Caco-2 (cell line): ENCODE results near the gene GEMIN4. TPM values are rescaled to one million over a fixed set of nuclear protein-coding genes. Genes with fewer than 3 reads are reported as not detected.

Source experiments
- BruUV-seq: library from RNA; stranded (reverse); fragments of 400-500 nt; replicated peaks from 2 replicates; lab custom pipeline; 2021; lab: Mats Ljungman, UMichigan
- CTCF ChIA-PET: fragments of 300-600 bp; sonication (Branson Sonifier 250); formaldehyde crosslinking; loops from one replicate; lab custom pipeline; 2022; ENCODE audit warnings: antibody characterized with exemption; lab: Charles Lee
- POLR2A ChIA-PET: fragments of 300-600 bp; sonication (Branson Sonifier 250); formaldehyde crosslinking; loops from one replicate; lab custom pipeline; 2022; ENCODE audit warnings: antibody characterized with exemption; lab: Charles Lee
- DNase-seq, 2 experiments: peaks; one replicate each; pipeline versions ENCODE4 v3.0.0 to v3.0.0-alpha.2; 2020 to 2022
- H3K27me3 ChIP-seq: replicated peaks from 2 replicates; pipeline ENCODE4 v1.6.0; 2011; ENCODE audit warnings: low read length; ENCODE audit not compliant: control insufficient read depth, insufficient read depth
- H3K36me3 ChIP-seq: 2 replicates; pipeline ENCODE4 v1.5.1; 2011; ENCODE audit warnings: low read length; ENCODE audit not compliant: control insufficient read depth, insufficient read depth
- H3K4me1 ChIP-seq: fragments of 250-450 bp; sonication (Bioruptor Pico); 2 replicates; pipeline ENCODE4 v1.5.1; 2020; ENCODE audit warnings: mild to moderate bottlenecking
- H3K4me3 ChIP-seq: 2 replicates; pipeline ENCODE4 v1.5.1; 2011; ENCODE audit warnings: low read depth, mild to moderate bottlenecking, control low read depth, low read length
- H3K9me3 ChIP-seq: fragments of 250-450 bp; sonication (Bioruptor Pico); 2 replicates; pipeline ENCODE4 v1.5.1; 2020; ENCODE audit warnings: mild to moderate bottlenecking, moderate library complexity
- H3K27ac Mint-ChIP-seq: one replicate; pipeline ENCODE4 v1.8.0; 2022; ENCODE audit warnings: mixed read lengths; ENCODE audit not compliant: unreplicated experiment
- H3K27me3 Mint-ChIP-seq: one replicate; pipeline ENCODE4 v1.8.0; 2022; ENCODE audit warnings: mixed read lengths; ENCODE audit not compliant: insufficient read depth, unreplicated experiment
- H3K36me3 Mint-ChIP-seq: one replicate; pipeline ENCODE4 v1.8.0; 2022; ENCODE audit warnings: mild to moderate bottlenecking, mixed read lengths; ENCODE audit not compliant: insufficient read depth, unreplicated experiment
- H3K4me1 Mint-ChIP-seq: one replicate; pipeline ENCODE4 v1.8.0; 2022; ENCODE audit warnings: low read depth, mixed read lengths; ENCODE audit not compliant: unreplicated experiment
- H3K4me3 Mint-ChIP-seq: one replicate; pipeline ENCODE4 v1.8.0; 2022; ENCODE audit warnings: mild to moderate bottlenecking, moderate library complexity, mixed read lengths; ENCODE audit not compliant: unreplicated experiment
- H3K9me3 Mint-ChIP-seq: one replicate; pipeline ENCODE4 v1.8.0; 2022; ENCODE audit warnings: mixed read lengths; ENCODE audit not compliant: unreplicated experiment
- intact Hi-C: fragments of 100-400 bp; cut with micrococcal nuclease; formaldehyde crosslinking; loops from one replicate; pipeline ENCODE4 v1.10.0; 2022; ENCODE audit not compliant: unreplicated experiment
- total RNA-seq: library from RNA; stranded (reverse); gene quantifications from 2 replicates; pipeline ENCODE4 v1.2.3, GENCODE V29; 2022
- TF ChIP-seq, protein P1 (sequence below), 2 experiments: fragments of 200-600 bp in 1 of 2; IDR thresholded peaks; 1 replicate in 1 of 2; 2 replicates in 1 of 2; pipeline versions ENCODE4 v1.5.1 to v1.8.0; 2011 to 2022; ENCODE audit warnings: antibody characterized with exemption in 1 of 2, control low read depth in 1 of 2, inconsistent platforms in 1 of 2, low read depth in 1 of 2, low read length in 1 of 2, mild to moderate bottlenecking in 1 of 2, moderate library complexity in 1 of 2; ENCODE audit not compliant: insufficient read depth in 1 of 2, severe bottlenecking in 1 of 2, unreplicated experiment in 1 of 2

GEMIN4 gene
- total RNA-seq, 1 experiment from 2014 or later = 19.1 TPM

GRCh38 chr17:732067-732901, 19.8 kb downstream of the GEMIN4 start, which contains the start of gene TLCD3A:
TLCD3A (plus strand) TSS chr17:732596; CDS start chr17:732648, 52 bp downstream.
- TF ChIP-seq, protein P1, sequence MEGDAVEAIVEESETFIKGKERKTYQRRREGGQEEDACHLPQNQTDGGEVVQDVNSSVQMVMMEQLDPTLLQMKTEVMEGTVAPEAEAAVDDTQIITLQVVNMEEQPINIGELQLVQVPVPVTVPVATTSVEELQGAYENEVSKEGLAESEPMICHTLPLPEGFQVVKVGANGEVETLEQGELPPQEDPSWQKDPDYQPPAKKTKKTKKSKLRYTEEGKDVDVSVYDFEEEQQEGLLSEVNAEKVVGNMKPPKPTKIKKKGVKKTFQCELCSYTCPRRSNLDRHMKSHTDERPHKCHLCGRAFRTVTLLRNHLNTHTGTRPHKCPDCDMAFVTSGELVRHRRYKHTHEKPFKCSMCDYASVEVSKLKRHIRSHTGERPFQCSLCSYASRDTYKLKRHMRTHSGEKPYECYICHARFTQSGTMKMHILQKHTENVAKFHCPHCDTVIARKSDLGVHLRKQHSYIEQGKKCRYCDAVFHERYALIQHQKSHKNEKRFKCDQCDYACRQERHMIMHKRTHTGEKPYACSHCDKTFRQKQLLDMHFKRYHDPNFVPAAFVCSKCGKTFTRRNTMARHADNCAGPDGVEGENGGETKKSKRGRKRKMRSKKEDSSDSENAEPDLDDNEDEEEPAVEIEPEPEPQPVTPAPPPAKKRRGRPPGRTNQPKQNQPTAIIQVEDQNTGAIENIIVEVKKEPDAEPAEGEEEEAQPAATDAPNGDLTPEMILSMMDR (IDR thresholded peaks at IDR 0.05; ENCODE audit: insufficient read depth in 1 of 2, low read depth in 1 of 2, low read length in 1 of 2, severe bottlenecking in 1 of 2, unreplicated experiment in 1 of 2) = no peak
- Mint-ChIP-seq H3K36me3 (peaks cover 27% of the 10 kb centered on the region), H3K27ac (peak within 1 kb of the TSS; percentile 81), H3K4me1 (peaks cover under 1% of the 10 kb centered on the region), H3K4me3 (peak within 1 kb of the TSS; percentile 81), H3K27me3 (no peaks in the 10 kb centered on the region), H3K9me3 (no peaks in the 10 kb centered on the region)
- Histone ChIP-seq H3K36me3 (no peaks in the 10 kb centered on the region), H3K9me3 (no peaks in the 10 kb centered on the region), H3K4me1 (no peaks in the 10 kb centered on the region), H3K27me3 (no peaks in the 10 kb centered on the region), H3K4me3 (peak within 1 kb of the TSS; percentile 61)
- CTCF ChIA-PET = no interaction called here
- intact Hi-C loops = no loop called here
- POLR2A ChIA-PET = no interaction called here
- no TSS peak for BruUV-seq
- DNase-seq = peak; percentile 59 to 75

DNA sequence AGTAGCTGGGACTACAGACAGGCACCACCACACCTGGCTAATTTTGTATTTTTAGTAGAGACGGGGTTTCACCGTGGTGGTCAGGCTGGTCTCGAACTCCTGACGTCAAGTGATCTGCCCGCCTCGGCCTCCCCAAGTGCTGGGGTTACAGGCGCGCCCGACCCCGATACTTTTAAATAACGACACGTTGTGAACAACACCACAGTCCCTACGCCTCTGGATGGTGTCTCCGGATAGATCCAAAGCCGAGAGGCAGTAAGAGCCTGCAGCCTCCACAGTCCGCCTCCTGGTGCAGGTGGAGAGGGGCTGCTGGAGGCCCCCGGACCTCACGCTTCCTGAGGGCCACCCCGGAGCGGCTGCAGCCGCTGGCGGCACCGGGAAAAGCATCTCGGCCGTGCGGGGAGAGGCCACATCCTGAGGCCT, 20.4 kb downstream of the GEMIN4 start:
- Histone ChIP-seq H3K9me3 (no peaks in the 10 kb centered on the region), H3K27me3 (no peaks in the 10 kb centered on the region), H3K4me1 (no peaks in the 10 kb centered on the region), H3K36me3 (no peaks in the 10 kb centered on the region), H3K4me3 (peak overlapping the region; percentile 61)
- H3K27ac Mint-ChIP-seq = no peak overlapping the region
- H3K36me3 Mint-ChIP-seq = peaks cover 27% of the 10 kb centered on the region
- peak overlapping the region; percentile 63 for H3K4me3 Mint-ChIP-seq
- intact Hi-C loops = no loop called here
- DNase-seq = no peak
- H3K27me3 Mint-ChIP-seq = no peaks in the 10 kb centered on the region
- ChIA-PET CTCF (interaction anchor here (0.6 kb wide), 1 partner anchor 44 kb away, joined by 3 read pairs; no protein-coding TSS in a partner anchor), POLR2A (no interaction called here)
- TF ChIP-seq, protein P1 (IDR thresholded peaks at IDR 0.05; ENCODE audit: insufficient read depth in 1 of 2, low read depth in 1 of 2, low read length in 1 of 2, severe bottlenecking in 1 of 2, unreplicated experiment in 1 of 2) = no peak
- H3K9me3 Mint-ChIP-seq = no peaks in the 10 kb centered on the region
- no TSS peak for BruUV-seq
- peaks cover 6% of the 10 kb centered on the region for H3K4me1 Mint-ChIP-seq

- no peaks in the 10 kb centered on the region for H3K36me3 ChIP-seq
- TF ChIP-seq, protein P1 (IDR thresholded peaks at IDR 0.05; ENCODE audit: insufficient read depth in 1 of 2, low read depth in 1 of 2, low read length in 1 of 2, severe bottlenecking in 1 of 2, unreplicated experiment in 1 of 2) = no peak
- no peaks in the 10 kb centered on the region for H3K9me3 ChIP-seq
- H3K36me3 Mint-ChIP-seq = peaks cover 13% of the 10 kb centered on the region
- H3K27me3 Mint-ChIP-seq = no peaks in the 10 kb centered on the region
- no peak overlapping the region for H3K4me3 ChIP-seq
- no TSS peak for BruUV-seq
- DNase-seq = no peak
- no peak overlapping the region for H3K27ac Mint-ChIP-seq
- no peaks in the 10 kb centered on the region for H3K4me1 ChIP-seq
- H3K4me1 Mint-ChIP-seq = peaks cover 7% of the 10 kb centered on the region
- intact Hi-C loops = no loop called here
- POLR2A ChIA-PET = no interaction called here
- no peaks in the 10 kb centered on the region for H3K27me3 ChIP-seq
- H3K9me3 Mint-ChIP-seq = no peaks in the 10 kb centered on the region
- CTCF ChIA-PET = no interaction called here
- no peak overlapping the region for H3K4me3 Mint-ChIP-seq
These were observed 23.2 kb downstream of the GEMIN4 start for GRCh38 chr17:728911-729310.
